HCT116 (cell line): ENCODE measurements around the gene AHCTF1.
A peak's percentile ranks its signal among the peaks of the same experiment; 100 is the strongest.

Source experiments
- ATF3 ChIP-seq: IDR thresholded peaks from 2 replicates; pipeline ENCODE4 v1.6.1; 2012
- CBX3 ChIP-seq: IDR thresholded peaks from 2 replicates; pipeline ENCODE4 v1.6.1; 2012; ENCODE audit warnings: low read depth
- CEBPB ChIP-seq: IDR thresholded peaks from 2 replicates; pipeline ENCODE4 v1.6.1; 2012; ENCODE audit warnings: low read depth
- CTCF ChIP-seq, 3 experiments: fragments of 200-600 bp in 1 of 3; sonication (generic) in 1 of 3; IDR thresholded peaks in 2 of 3; conservative IDR thresholded peaks in 1 of 3; 2 replicates each; pipeline ENCODE4 v1.5.1; 2012 to 2017; ENCODE audit warnings: low read depth in 2 of 3, low read length in 2 of 3, antibody characterized with exemption in 1 of 3, borderline replicate concordance in 1 of 3, control low read depth in 1 of 3, mild to moderate bottlenecking in 1 of 3, mixed read lengths in 1 of 3, mixed run types in 1 of 3, moderate library complexity in 1 of 3; ENCODE audit not compliant: insufficient read depth in 1 of 3
- EZH2 ChIP-seq: fragments of 200-600 bp; sonication (generic); IDR thresholded peaks from 2 replicates; pipeline ENCODE4 v1.6.1; 2017; ENCODE audit warnings: antibody characterized with exemption, mixed run types
- EZH2phosphoT487 ChIP-seq: fragments of 200-600 bp; IDR thresholded peaks from 2 replicates; pipeline ENCODE4 v1.6.1; 2018; ENCODE audit warnings: antibody characterized with exemption, borderline replicate concordance
- POLR2A ChIP-seq: IDR thresholded peaks from 2 replicates; pipeline ENCODE4 v1.7.0; 2011; ENCODE audit warnings: borderline replicate concordance; ENCODE audit not compliant: insufficient read depth, insufficient read length; ENCODE audit errors: extremely low read depth
- REST ChIP-seq: IDR thresholded peaks from 2 replicates; pipeline ENCODE4 v1.6.1; 2012; ENCODE audit warnings: low read depth
- YY1 ChIP-seq: IDR thresholded peaks from 2 replicates; pipeline ENCODE4 v1.6.1; 2011; ENCODE audit warnings: low read length, low read depth, moderate library complexity, mild to moderate bottlenecking; ENCODE audit not compliant: insufficient replicate concordance; ENCODE audit errors: extremely low read depth
- ZNF274 ChIP-seq: fragments of 200-500 bp; sonication (Bioruptor generic); IDR thresholded peaks from 2 replicates; pipeline ENCODE4 v1.6.1; 2014; ENCODE audit warnings: mild to moderate bottlenecking, low read depth, low read length, inconsistent platforms

- TF ChIP-seq ATF3 (no peak), EZH2phosphoT487 (no peak), REST (no peak), CBX3 (no peak), POLR2A (no peak), CTCF (IDR thresholded peaks at IDR 0.05 in 2 of 3, conservative IDR thresholded peaks at IDR 0.05 in 1 of 3; ENCODE audit: borderline replicate concordance in 1 of 3, insufficient read depth in 1 of 3, low read depth in 2 of 3, low read length in 2 of 3) (peak in 2 of 3 experiments; percentile 21 to 28; a peak in 2 of 6 replicates), YY1 (no peak), ZNF274 (no peak), EZH2 (no peak), CEBPB (no peak)
Measured at GRCh38 chr1:246809473-246809872, 122.3 kb downstream of the AHCTF1 start.
